Stomach (tissue), 9 donors: ENCODE results near the gene TRPM3. TPM values are rescaled to one million over a fixed set of nuclear protein-coding genes. Genes with fewer than 3 reads are reported as not detected.
"Not testable (repeated sequence)": the region's sequence is repeated elsewhere in the genome, so short reads cannot be mapped to it uniquely, and the experiment has no call there.

Source experiments
- DNase-seq, 2 donors: peaks; one replicate each; pipeline versions ENCODE4 v3.0.0 to v3.0.0-alpha.2; 2013 to 2019
- H3K27ac ChIP-seq, 5 donors: fragments of 200-600 bp in 4 of 5; sonication (generic) in 4 of 5; one replicate each; pipeline ENCODE4 v1.5.1; 2013 to 2019; ENCODE audit warnings: mild to moderate bottlenecking in 1 of 5, moderate library complexity in 1 of 5
- H3K27me3 ChIP-seq, 3 donors: fragments of 200-600 bp; sonication (generic); one replicate each; pipeline ENCODE4 v1.5.1; 2017 to 2019; ENCODE audit warnings: mixed run types in 1 of 3
- H3K36me3 ChIP-seq, 4 donors: fragments of 200-600 bp; sonication (generic); 1 replicate in 3 of 4; 2 replicates in 1 of 4; pipeline ENCODE4 v1.5.1; 2016 to 2019
- H3K4me1 ChIP-seq, 4 donors: fragments of 200-600 bp; sonication (generic); one replicate each; pipeline ENCODE4 v1.5.1; 2016 to 2019
- H3K4me3 ChIP-seq, 4 donors: fragments of 200-600 bp; sonication (generic) in 3 of 4; one replicate each; pipeline ENCODE4 v1.5.1; 2016 to 2019; ENCODE audit warnings: mild to moderate bottlenecking in 1 of 4
- H3K9me3 ChIP-seq, 4 donors: fragments of 200-600 bp; sonication (generic); one replicate each; pipeline ENCODE4 v1.5.1; 2016 to 2019
- CTCF ChIP-seq, 7 experiments: fragments of 450-650 bp in 4 of 7; fragments of 200-600 bp in 3 of 7; sonication (generic) in 3 of 7; IDR thresholded peaks; one replicate each; pipeline ENCODE4 v1.5.1; 2016 to 2019; ENCODE audit warnings: antibody characterized with exemption in 7 of 7, control low read depth in 2 of 7, mild to moderate bottlenecking in 1 of 7
- EP300 ChIP-seq: sonication (generic); formaldehyde crosslinking; IDR thresholded peaks from one replicate; pipeline ENCODE4 v1.6.1; 2017; ENCODE audit warnings: antibody characterized with exemption
- POLR2A ChIP-seq, 4 donors: fragments of 450-650 bp; IDR thresholded peaks; one replicate each; pipeline ENCODE4 v1.6.1; 2016; ENCODE audit warnings: antibody characterized with exemption in 4 of 4, control low read depth in 2 of 4, mild to moderate bottlenecking in 1 of 4, moderate library complexity in 1 of 4
- POLR2AphosphoS5 ChIP-seq, 3 donors: sonication (generic); formaldehyde crosslinking; IDR thresholded peaks; one replicate each; pipeline ENCODE4 v1.6.1; 2016; ENCODE audit warnings: antibody characterized with exemption in 3 of 3
- WGBS, 5 donors: extraction: QIAGEN DNeasy Blood & Tissue Kit in 3 of 5; methylation state at CpG; one replicate each; pipeline versions ENCODE4 v1.1.5 to v1.1.7; 2013 to 2018; 5-methylcytosine and 5-hydroxymethylcytosine counted together
- intact Hi-C: fragments of 100-400 bp; cut with DNase I; formaldehyde crosslinking; loops from one replicate; pipeline ENCODE4 v1.15.1; 2023; ENCODE audit warnings: low total_unique reads
- polyA plus RNA-seq, 3 donors: library from polyadenylated mRNA; stranded (reverse); fragments of 200-250 nt; gene quantifications; one replicate each; pipeline ENCODE4 v1.2.3, GENCODE V29; 2013
- total RNA-seq, 5 donors: library from RNA; depleted of rRNA; stranded (reverse); fragments of >200 nt; gene quantifications; one replicate each; pipeline versions ENCODE4 v1.1.0 to v1.2.3, GENCODE V29; 2014 to 2016
- donor health status: healthy with polysubstance abuse.
- donor health status: Bipolar disorder and iron deficiency.
- donor health status: healthy.

The TRPM3 gene
- total and polyA plus RNA-seq, 8 donors, result 0.03 to 6.2 (median 1.5) TPM

- H3K9me3 ChIP-seq, result no peaks in the 10 kb centered on the region
- WGBS, 5 donors, result 62 to 79% (median 74%) methylated on average over 3 of the region's 3 CpGs
- no peaks in the 10 kb centered on the region for H3K36me3 ChIP-seq
- H3K27me3 ChIP-seq, result no peaks in the 10 kb centered on the region
- TF ChIP-seq POLR2A (IDR thresholded peaks at IDR 0.05), result no peak
- no peak for TF ChIP-seq EP300
- TF ChIP-seq CTCF (IDR thresholded peaks at IDR 0.05), result no peak
- TF ChIP-seq POLR2AphosphoS5 (IDR thresholded peaks at IDR 0.05), result no peak
- peak in 1 of 2 donors; percentile 18 for DNase-seq
- peaks cover 0 to 8% (median 0%) of the 10 kb centered on the region in 4 donors for H3K4me1 ChIP-seq
- H3K27ac ChIP-seq, result no peak overlapping the region
- H3K4me3 ChIP-seq, result no peak overlapping the region
- intact Hi-C loops, result no loop called here
Observed at GRCh38 chr9:70668751-70669150, 452.7 kb downstream of the TRPM3 start.

GRCh38 chr9:70658765-70659164 is 462.7 kb downstream of the TRPM3 start:
- Histone ChIP-seq H3K4me3 (no peak overlapping the region), H3K27ac (no peak overlapping the region), H3K9me3 (peaks cover 0 to 10% (median 8%) of the 10 kb centered on the region in 4 donors), H3K27me3 (no peaks in the 10 kb centered on the region), H3K4me1 (no peaks in the 10 kb centered on the region), H3K36me3 (no peaks in the 10 kb centered on the region)
- TF ChIP-seq POLR2AphosphoS5 (IDR thresholded peaks at IDR 0.05) (no peak), CTCF (IDR thresholded peaks at IDR 0.05) (no peak), EP300 (no peak), POLR2A (IDR thresholded peaks at IDR 0.05) (no peak)
- intact Hi-C loops, result no loop called here
- no peak for DNase-seq

- Histone ChIP-seq H3K27ac (no peak overlapping the region), H3K36me3 (no peaks in the 10 kb centered on the region), H3K27me3 (no peaks in the 10 kb centered on the region), H3K9me3 (peaks cover 0 to 14% (median 8%) of the 10 kb centered on the region in 4 donors), H3K4me1 (no peaks in the 10 kb centered on the region), H3K4me3 (no peak overlapping the region)
- TF ChIP-seq POLR2AphosphoS5 (IDR thresholded peaks at IDR 0.05), result no peak
- TF ChIP-seq CTCF (IDR thresholded peaks at IDR 0.05), result no peak
- TF ChIP-seq POLR2A (IDR thresholded peaks at IDR 0.05), result no peak
- no peak for TF ChIP-seq EP300
- 59 to 83% (median 67%) methylated on average over 1 of the region's 1 CpG for WGBS, 5 donors
- intact Hi-C loops, result no loop called here
- DNase-seq, result no peak
Observed at GRCh38 chr9:70656281-70656680, 465.1 kb downstream of the TRPM3 start.

- TF ChIP-seq POLR2A (IDR thresholded peaks at IDR 0.05) (no peak), EP300 (no peak), CTCF (IDR thresholded peaks at IDR 0.05) (no peak), POLR2AphosphoS5 (IDR thresholded peaks at IDR 0.05) (no peak)
- Histone ChIP-seq H3K4me1 (no peaks in the 10 kb centered on the region), H3K27me3 (no peaks in the 10 kb centered on the region), H3K36me3 (no peaks in the 10 kb centered on the region), H3K4me3 (no peak overlapping the region), H3K27ac (no peak overlapping the region), H3K9me3 (peaks cover 4 to 28% (median 18%) of the 10 kb centered on the region in 4 donors)
- intact Hi-C loops, result no loop called here
- no peak for DNase-seq
- 54 to 86% (median 75%) methylated on average over 1 of the region's 1 CpG for WGBS, 5 donors
Observed at GRCh38 chr9:70654144-70654543, 467.3 kb downstream of the TRPM3 start.

GRCh38 chr9:70644627-70645026 is 476.8 kb downstream of the TRPM3 start:
- intact Hi-C loops, result loop anchor here (10.0 kb wide), 1 partner anchor 600 kb away; no protein-coding TSS in a partner anchor
- DNase-seq, H3K27me3 ChIP-seq, H3K4me1 ChIP-seq, H3K36me3 ChIP-seq, H3K27ac ChIP-seq, H3K4me3 ChIP-seq: not testable (repeated sequence)
- H3K9me3 ChIP-seq, result peaks cover 0 to 16% (median 10%) of the 10 kb centered on the region in 4 donors
